ENCODE results near the gene TAF6. TPM values are rescaled to one million over a fixed set of nuclear protein-coding genes. Genes with fewer than 3 reads are reported as not detected.

TAF6 gene
- total RNA-seq, 1 donor: 22.4 TPM

- DNase-seq (ENCODE audit: low read depth in 2 of 3, low spot score in 2 of 3): no peak
Observed at GRCh38 chr7:100075418-100075817, 43.7 kb downstream of the TAF6 start.

GRCh38 chr7:100074841-100075240 is 44.3 kb downstream of the TAF6 start:
- DNase-seq (ENCODE audit: low read depth in 2 of 3, low spot score in 2 of 3): no peak

DNA sequence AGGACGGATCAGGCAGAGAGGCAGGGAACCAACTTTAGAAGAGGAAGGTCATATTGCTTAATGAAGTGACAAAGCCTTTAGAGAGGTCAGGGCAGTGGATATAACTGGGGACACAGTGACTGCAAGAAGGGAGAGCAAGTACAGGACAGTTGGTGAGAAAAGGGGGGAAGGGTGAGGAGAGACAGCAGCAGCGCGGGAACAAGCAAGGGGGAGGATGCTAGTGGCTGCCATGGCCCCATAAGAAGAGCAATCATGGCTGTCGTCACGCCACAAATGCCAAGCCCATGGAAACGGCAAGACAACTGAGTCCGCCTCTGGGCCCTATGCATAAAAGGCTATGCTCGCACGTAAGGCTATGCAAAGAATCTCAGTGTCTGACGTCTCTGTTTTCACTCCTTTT is 46.7 kb downstream of the TAF6 start:
- no peak for DNase-seq (ENCODE audit: low read depth in 2 of 3, low spot score in 2 of 3)

DNA sequence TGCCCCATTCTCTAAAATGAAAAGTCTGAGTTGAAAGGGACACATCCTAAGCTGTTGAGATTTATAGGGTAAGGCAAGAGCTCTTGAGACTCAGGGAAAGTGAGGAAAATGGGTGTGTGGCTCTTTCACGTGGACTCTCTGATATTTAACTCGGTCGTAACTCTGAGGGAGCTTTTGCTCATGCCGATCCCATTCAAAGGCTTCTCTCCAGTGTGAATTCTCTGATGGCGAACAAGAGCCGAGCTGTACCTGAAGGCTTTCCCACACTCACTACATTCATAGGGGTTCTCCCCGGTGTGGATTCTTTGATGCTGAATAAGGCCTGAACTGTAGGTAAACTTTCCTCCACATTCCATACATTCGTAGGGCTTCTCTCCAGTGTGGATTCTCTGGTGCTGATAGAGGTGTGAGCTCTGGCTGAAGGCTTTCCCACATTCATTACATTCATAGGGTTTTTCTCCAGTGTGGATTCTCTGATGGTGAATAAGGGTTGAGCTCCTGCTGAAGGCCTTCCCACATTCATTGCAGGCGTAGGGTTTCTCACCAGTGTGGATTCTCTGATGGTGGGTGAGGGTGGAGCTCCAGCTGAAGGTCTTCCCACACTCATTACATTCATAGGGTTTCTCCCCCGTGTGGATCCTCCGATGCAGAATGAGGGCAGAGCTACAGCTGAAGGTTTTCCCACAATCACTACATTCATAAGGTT is 48.0 kb downstream of the TAF6 start:
- DNase-seq (ENCODE audit: low read depth in 2 of 3, low spot score in 2 of 3): no peak

DNA sequence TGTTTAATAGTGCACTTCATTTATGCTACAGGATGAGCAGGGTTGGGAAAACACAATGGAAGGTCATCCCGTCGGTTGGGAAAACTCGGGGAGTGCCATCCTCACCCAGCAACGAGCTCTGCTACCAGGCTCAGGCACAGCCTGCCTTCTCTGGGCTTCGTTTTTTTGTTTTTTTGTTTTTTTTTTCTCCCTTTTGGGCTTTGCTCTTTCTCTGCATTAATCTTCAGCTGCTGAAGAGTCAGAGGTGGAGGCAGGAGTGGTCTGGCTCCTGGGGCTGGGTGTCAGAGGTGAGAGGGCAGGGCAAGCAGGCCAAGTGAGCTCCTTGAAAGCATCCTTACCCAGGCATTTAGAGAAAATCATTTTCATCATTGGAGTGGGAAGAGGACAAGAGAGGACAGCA is 49.2 kb downstream of the TAF6 start:
- no peak for DNase-seq (ENCODE audit: low read depth in 2 of 3, low spot score in 2 of 3)

- DNase-seq (ENCODE audit: low read depth in 2 of 3, low spot score in 2 of 3): no peak
Observed at GRCh38 chr7:100066953-100067352, 52.2 kb downstream of the TAF6 start.

DNA sequence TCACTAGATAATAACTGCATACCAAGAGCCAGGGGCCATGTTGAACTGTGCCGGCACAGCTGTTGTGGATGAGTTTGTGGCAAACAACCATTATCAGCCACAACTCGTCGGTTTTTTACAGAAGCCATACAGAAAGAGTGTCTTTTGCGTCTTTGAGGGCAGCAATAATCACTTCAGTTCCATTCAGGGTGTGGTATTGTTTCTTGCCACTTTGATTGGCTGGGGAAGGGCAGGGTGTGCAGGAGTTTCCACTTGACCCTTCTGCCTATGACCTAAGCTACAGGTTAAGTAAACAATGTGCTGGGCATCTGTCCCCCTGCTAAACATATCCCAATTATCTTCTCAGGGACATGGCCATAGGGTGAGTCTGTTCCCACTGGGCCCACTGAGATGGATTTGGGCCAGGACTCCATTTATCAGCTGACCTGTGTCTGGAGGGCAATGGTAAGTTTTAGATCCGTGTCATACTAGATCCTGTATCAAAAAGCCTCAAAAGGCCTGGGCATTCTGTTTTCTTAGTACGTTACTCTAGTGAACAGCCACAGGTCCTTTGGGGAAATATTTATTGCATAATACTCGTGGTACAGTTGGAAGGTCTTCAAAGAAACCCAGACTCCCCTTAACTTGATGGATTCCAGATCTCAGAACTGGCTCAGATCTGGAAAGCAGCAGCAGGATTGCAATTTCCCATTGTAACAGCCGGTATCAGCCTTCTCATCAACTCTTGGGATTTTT is 53.5 kb downstream of the TAF6 start:
- DNase-seq (ENCODE audit: low read depth in 2 of 3, low spot score in 2 of 3): no peak

GRCh38 chr7:100064162-100064561 is 55.0 kb downstream of the TAF6 start:
- no peak for DNase-seq (ENCODE audit: low read depth in 2 of 3, low spot score in 2 of 3)

DNA sequence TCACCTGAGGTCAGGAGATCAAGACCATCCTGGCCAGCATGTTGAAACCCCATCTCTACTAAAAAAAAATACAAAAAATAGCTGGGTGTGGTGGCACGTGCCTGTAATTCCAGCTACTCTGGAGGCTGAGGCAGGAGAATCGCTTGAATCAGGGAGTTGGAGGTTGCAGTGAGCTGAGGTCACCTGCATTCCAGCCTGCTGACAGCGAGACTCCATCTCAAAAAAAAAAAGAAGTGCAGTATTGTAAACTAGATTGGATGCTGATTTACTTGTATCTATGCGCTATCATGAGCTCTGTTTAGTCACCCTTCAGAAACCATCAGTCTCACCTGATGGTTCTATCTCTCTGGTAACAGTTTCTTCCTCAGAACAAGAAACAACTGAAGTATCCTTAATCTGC is 55.8 kb downstream of the TAF6 start:
- no peak for DNase-seq (ENCODE audit: low read depth in 2 of 3, low spot score in 2 of 3)

DNA sequence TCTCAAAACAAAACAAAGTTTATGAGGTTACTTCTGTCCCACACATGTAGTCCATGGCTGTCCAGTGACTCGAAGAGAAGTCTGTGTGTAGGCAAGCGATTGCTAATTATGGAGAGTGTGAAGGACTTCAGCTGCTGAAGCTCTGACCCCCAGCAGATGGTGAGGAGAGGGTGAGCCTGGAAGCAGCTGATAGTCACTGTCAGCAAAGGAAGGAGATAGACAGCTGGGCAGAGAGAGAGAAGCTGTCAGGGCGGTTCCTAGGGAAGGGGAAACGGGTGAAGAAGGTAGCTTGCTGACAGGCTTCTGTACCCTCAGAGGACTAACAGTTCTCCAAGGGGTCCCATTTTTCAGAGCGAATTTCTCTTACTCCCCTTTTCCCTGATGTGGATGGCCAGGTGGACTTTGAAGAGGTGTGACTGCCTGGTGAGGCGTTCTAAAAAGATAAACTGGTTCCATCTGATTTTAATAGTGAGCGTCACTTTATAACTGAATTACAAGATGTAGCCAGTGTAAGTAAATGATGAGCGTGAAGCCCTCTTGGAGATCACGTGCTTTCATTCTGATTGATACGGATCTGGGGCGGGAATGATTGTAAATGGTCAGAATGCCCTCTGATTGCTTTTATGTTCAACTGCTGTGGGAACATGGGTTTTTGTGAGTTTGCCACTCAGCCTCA is 57.5 kb downstream of the TAF6 start:
- no peak for DNase-seq (ENCODE audit: low read depth in 2 of 3, low spot score in 2 of 3)

- no peak for DNase-seq (ENCODE audit: low read depth in 2 of 3, low spot score in 2 of 3)
Observed at GRCh38 chr7:100059251-100059739, 59.9 kb downstream of the TAF6 start.

Small RNA genes within 50 kb of the gene (small RNA-seq; reads per million reads assigned to genes)
- gene MIR106B: 7,551 reads per million, percentile 100 among the genes with 10 or more reads in this experiment
- 3,570 reads per million, percentile 99 among the genes with 10 or more reads in this experiment for gene MIR25
- 16,603 reads per million, percentile 100 among the genes with 10 or more reads in this experiment for gene MIR93

Other genes starting within 250 kb of the TAF6 start
- gene OR2AE1, start 242.3 kb downstream of the TAF6 start, total RNA-seq: 0.27 TPM
- gene TRIM4, start 199.8 kb downstream of the TAF6 start, total RNA-seq: 24.8 TPM
- 0.54 TPM for gene GJC3, start 189.7 kb downstream of the TAF6 start, total RNA-seq
- gene AZGP1, start 143.3 kb downstream of the TAF6 start, total RNA-seq: not detected
- gene ZKSCAN1, start 103.8 kb downstream of the TAF6 start, total RNA-seq: 35.3 TPM
- gene ZSCAN21, start 69.6 kb downstream of the TAF6 start, total RNA-seq: 11.0 TPM
- gene ZNF3, start 37.6 kb downstream of the TAF6 start, total RNA-seq: 25.9 TPM
- gene COPS6, start 30.4 kb downstream of the TAF6 start, total RNA-seq: 43.9 TPM
- 217 TPM for gene MCM7, start 18.0 kb downstream of the TAF6 start, total RNA-seq
- gene AP4M1, start 17.7 kb downstream of the TAF6 start, total RNA-seq: 24.8 TPM
- gene CNPY4, start 276 bp upstream of the TAF6 start, total RNA-seq: 11.6 TPM
- 3.5 TPM for gene MBLAC1, start 7.6 kb upstream of the TAF6 start, total RNA-seq
- gene LAMTOR4, start 29.6 kb upstream of the TAF6 start, total RNA-seq: 162 TPM
- gene TRAPPC14, start 39.4 kb upstream of the TAF6 start, total RNA-seq: 17.5 TPM
- gene GAL3ST4, start 49.3 kb upstream of the TAF6 start, total RNA-seq: 0.54 TPM
- 6.2 TPM for gene GPC2, start 58.0 kb upstream of the TAF6 start, total RNA-seq
- 0.81 TPM for gene STAG3, start 58.6 kb upstream of the TAF6 start, total RNA-seq
- gene PVRIG, start 100.6 kb upstream of the TAF6 start, total RNA-seq: 0.54 TPM
- not detected for gene SPDYE3, start 188.3 kb upstream of the TAF6 start, total RNA-seq
- 39.6 TPM for gene PILRB, start 238.8 kb upstream of the TAF6 start, total RNA-seq

All from hematopoietic multipotent progenitor cell (in vitro differentiated cells).